MM.1S (cell line): Measurements from ENCODE around the gene FBXL19.

Experiments
- CTCF ChIP-seq: fragments of 300-600 bp; sonication (generic); IDR thresholded peaks from 2 replicates; pipeline ENCODE4 v1.5.1; 2016; ENCODE audit warnings: antibody characterized with exemption, low read length, mixed read lengths
- EZH2phosphoT487 ChIP-seq: fragments of 300-600 bp; sonication (generic); IDR thresholded peaks from 2 replicates; pipeline ENCODE4 v1.6.1; 2018; ENCODE audit warnings: antibody characterized with exemption, low read length

GRCh38 chr16:30874244-30874820, 49.0 kb upstream of the FBXL19 start:
- TF ChIP-seq CTCF (no peak), EZH2phosphoT487 (no peak)
